ENCODE data around the gene CPTP.

DNA sequence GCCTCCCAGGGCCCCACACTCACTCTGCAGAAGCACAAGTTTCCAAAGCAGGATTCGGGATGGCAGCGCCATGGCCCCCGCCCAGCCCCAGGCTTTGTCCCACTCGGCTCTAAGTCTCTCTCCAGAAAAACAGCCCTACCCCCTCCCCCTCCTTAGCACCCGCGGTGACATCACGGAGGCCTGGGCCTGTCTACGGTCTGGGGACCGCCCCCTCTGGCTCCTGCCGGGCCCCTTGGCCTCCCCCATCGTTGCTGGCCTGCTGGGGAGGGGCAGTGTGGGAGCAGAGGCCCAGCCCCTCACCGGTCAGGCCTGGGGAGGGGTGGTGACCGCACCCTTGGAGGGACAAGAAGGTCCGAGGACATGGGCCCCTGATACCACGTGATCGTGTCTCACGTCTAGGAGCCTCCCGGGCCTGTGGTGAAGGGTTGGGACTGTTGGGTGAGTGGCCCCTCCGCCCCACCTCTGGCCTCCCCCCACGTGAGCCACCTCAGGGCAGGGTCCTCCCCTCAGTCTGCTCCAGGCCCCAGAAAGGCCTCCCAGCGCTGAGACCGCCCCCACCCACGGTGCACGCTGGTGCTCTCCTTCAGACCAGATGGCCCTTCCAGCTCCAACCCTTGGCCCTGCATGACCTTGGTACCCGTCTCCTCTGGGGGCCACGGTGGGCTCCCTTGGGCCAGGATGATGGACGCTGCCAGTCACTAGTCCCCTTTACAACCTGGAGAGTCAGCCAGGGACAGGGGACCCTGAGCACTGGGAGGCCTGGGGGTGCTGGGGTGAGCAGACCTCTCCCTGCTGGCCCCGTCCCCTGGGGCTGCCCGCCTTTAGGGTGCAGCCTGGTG, 34.0 kb downstream of the CPTP start, which contains the start of gene MXRA8:
- TF ChIP-seq SP1 (IDR thresholded peaks at IDR 0.05; ENCODE audit: low read depth, low read length) (no peak), FOXM1 (IDR thresholded peaks at IDR 0.05; ENCODE audit: low read depth, low read length) (no peak), ELK1 (IDR thresholded peaks at IDR 0.05; ENCODE audit: low read depth, low read length) (no peak), RELA (IDR thresholded peaks at IDR 0.05; ENCODE audit: borderline replicate concordance, partially characterized antibody) (no peak)
- TF ChIP-seq, protein P1, sequence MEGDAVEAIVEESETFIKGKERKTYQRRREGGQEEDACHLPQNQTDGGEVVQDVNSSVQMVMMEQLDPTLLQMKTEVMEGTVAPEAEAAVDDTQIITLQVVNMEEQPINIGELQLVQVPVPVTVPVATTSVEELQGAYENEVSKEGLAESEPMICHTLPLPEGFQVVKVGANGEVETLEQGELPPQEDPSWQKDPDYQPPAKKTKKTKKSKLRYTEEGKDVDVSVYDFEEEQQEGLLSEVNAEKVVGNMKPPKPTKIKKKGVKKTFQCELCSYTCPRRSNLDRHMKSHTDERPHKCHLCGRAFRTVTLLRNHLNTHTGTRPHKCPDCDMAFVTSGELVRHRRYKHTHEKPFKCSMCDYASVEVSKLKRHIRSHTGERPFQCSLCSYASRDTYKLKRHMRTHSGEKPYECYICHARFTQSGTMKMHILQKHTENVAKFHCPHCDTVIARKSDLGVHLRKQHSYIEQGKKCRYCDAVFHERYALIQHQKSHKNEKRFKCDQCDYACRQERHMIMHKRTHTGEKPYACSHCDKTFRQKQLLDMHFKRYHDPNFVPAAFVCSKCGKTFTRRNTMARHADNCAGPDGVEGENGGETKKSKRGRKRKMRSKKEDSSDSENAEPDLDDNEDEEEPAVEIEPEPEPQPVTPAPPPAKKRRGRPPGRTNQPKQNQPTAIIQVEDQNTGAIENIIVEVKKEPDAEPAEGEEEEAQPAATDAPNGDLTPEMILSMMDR (IDR thresholded peaks at IDR 0.05 in 2 of 3, conservative IDR thresholded peaks at IDR 0.05 in 1 of 3; ENCODE audit: control insufficient read depth in 2 of 3, extremely low read depth in 1 of 3, insufficient read depth in 1 of 3, low read depth in 3 of 3, low read length in 3 of 3) = no peak

Data from GM12878 (cell line).